MM.1S (cell line): ENCODE results near the gene ZCCHC24.

Source experiments
- DNase-seq: peaks from one replicate; pipeline ENCODE4 v3.0.0-alpha.2; 2015
- H2AFZ ChIP-seq: fragments of 300-600 bp; sonication (generic); 2 replicates; pipeline ENCODE4 v1.6.0; 2016; ENCODE audit warnings: antibody characterized with exemption, low read length
- H3F3A ChIP-seq: fragments of 300-600 bp; sonication (generic); 2 replicates; pipeline ENCODE4 v1.6.1; 2016; ENCODE audit warnings: mild to moderate bottlenecking, antibody characterized with exemption, low read length, moderate library complexity, mixed read lengths; ENCODE audit not compliant: insufficient read depth
- H3K27ac ChIP-seq: fragments of 300-600 bp; sonication (generic); 2 replicates; pipeline ENCODE4 v1.5.1; 2016; ENCODE audit warnings: mild to moderate bottlenecking, low read length
- H3K27me3 ChIP-seq: fragments of 300-600 bp; sonication (generic); replicated peaks from 2 replicates; pipeline ENCODE4 v1.6.0; 2016; ENCODE audit warnings: low read length; ENCODE audit not compliant: insufficient read depth
- H3K36me3 ChIP-seq: fragments of 300-600 bp; sonication (generic); replicated peaks from 2 replicates; pipeline ENCODE4 v1.6.1; 2016; ENCODE audit warnings: mild to moderate bottlenecking, low read length, mixed read lengths; ENCODE audit not compliant: insufficient read depth
- H3K4me1 ChIP-seq: fragments of 300-600 bp; sonication (generic); 2 replicates; pipeline ENCODE4 v1.6.1; 2016; ENCODE audit warnings: low read length, mixed read lengths
- H3K4me2 ChIP-seq: fragments of 300-600 bp; sonication (generic); 2 replicates; pipeline ENCODE4 v1.6.0; 2016; ENCODE audit warnings: low read depth, low read length
- H3K4me3 ChIP-seq: fragments of 300-600 bp; sonication (generic); 2 replicates; pipeline ENCODE4 v1.5.1; 2016; ENCODE audit warnings: low read length, mixed read lengths
- H3K79me2 ChIP-seq: fragments of 300-600 bp; sonication (generic); 2 replicates; pipeline ENCODE4 v1.6.1; 2016; ENCODE audit warnings: mixed run types, low read length, mixed read lengths
- H3K9ac ChIP-seq: fragments of 300-600 bp; sonication (generic); 2 replicates; pipeline ENCODE4 v1.6.1; 2016; ENCODE audit warnings: low read length, mixed read lengths
- H3K9me2 ChIP-seq: fragments of 300-600 bp; sonication (generic); replicated peaks from 2 replicates; pipeline ENCODE4 v1.6.1; 2016; ENCODE audit warnings: mild to moderate bottlenecking, low read length, mixed read lengths; ENCODE audit not compliant: insufficient read depth
- H3K9me3 ChIP-seq: fragments of 300-600 bp; sonication (generic); replicated peaks from 2 replicates; pipeline ENCODE4 v1.6.1; 2016; ENCODE audit warnings: mild to moderate bottlenecking, low read length, mixed read lengths; ENCODE audit not compliant: insufficient read depth
- H4K20me1 ChIP-seq: fragments of 300-600 bp; sonication (generic); 2 replicates; pipeline ENCODE4 v1.6.1; 2016; ENCODE audit warnings: mild to moderate bottlenecking, low read length, moderate library complexity, mixed read lengths; ENCODE audit not compliant: insufficient read depth
- EZH2 ChIP-seq: fragments of 300-600 bp; sonication (generic); optimal IDR thresholded peaks from 2 replicates; pipeline ENCODE3; 2017; ENCODE audit warnings: low read depth, mild to moderate bottlenecking, antibody characterized with exemption, low read length, mixed read lengths
- EZH2phosphoT487 ChIP-seq: fragments of 300-600 bp; sonication (generic); IDR thresholded peaks from 2 replicates; pipeline ENCODE4 v1.6.1; 2018; ENCODE audit warnings: antibody characterized with exemption, low read length
- TF ChIP-seq, protein P1 (sequence below): fragments of 300-600 bp; sonication (generic); IDR thresholded peaks from 2 replicates; pipeline ENCODE4 v1.5.1; 2016; ENCODE audit warnings: antibody characterized with exemption, low read length, mixed read lengths

Gene ZCCHC24

DNA sequence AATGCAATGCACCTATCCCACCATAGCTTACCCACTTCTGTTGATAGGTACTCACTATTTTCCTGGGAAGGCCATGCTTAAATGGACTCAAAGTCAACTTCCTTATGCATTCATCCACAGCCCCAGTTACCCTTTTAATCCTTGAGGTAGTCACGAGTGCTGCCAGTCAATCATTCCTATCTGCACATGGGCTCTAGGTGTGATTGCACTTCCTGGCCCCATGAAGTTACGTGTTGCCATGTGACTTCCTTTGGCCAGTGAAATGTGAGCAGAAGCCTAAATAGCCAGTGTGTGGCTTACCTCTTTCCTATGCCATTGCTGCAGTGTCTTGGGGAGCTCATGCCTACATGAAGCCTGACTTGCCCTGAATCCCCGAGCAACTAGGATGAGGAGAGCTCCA is 43.4 kb upstream of the ZCCHC24 start:
- Histone ChIP-seq H3K27me3 (no peaks in the 10 kb centered on the region), H3F3A (no peaks in the 10 kb centered on the region), H2AFZ (no peak overlapping the region), H3K9ac (no peak overlapping the region), H3K36me3 (no peaks in the 10 kb centered on the region), H3K4me1 (no peaks in the 10 kb centered on the region), H4K20me1 (no peaks in the 10 kb centered on the region), H3K4me3 (no peak overlapping the region), H3K27ac (no peak overlapping the region), H3K9me3 (no peaks in the 10 kb centered on the region), H3K4me2 (no peak overlapping the region), H3K79me2 (no peaks in the 10 kb centered on the region), H3K9me2 (no peaks in the 10 kb centered on the region)
- DNase-seq: no peak
- TF ChIP-seq EZH2 (no peak), EZH2phosphoT487 (no peak)
- TF ChIP-seq, protein P1, sequence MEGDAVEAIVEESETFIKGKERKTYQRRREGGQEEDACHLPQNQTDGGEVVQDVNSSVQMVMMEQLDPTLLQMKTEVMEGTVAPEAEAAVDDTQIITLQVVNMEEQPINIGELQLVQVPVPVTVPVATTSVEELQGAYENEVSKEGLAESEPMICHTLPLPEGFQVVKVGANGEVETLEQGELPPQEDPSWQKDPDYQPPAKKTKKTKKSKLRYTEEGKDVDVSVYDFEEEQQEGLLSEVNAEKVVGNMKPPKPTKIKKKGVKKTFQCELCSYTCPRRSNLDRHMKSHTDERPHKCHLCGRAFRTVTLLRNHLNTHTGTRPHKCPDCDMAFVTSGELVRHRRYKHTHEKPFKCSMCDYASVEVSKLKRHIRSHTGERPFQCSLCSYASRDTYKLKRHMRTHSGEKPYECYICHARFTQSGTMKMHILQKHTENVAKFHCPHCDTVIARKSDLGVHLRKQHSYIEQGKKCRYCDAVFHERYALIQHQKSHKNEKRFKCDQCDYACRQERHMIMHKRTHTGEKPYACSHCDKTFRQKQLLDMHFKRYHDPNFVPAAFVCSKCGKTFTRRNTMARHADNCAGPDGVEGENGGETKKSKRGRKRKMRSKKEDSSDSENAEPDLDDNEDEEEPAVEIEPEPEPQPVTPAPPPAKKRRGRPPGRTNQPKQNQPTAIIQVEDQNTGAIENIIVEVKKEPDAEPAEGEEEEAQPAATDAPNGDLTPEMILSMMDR: no peak

- Histone ChIP-seq H2AFZ (no peak overlapping the region), H3K4me2 (no peak overlapping the region), H3K4me1 (no peaks in the 10 kb centered on the region), H3F3A (no peaks in the 10 kb centered on the region), H3K79me2 (no peaks in the 10 kb centered on the region), H3K36me3 (no peaks in the 10 kb centered on the region), H3K4me3 (no peak overlapping the region), H4K20me1 (no peaks in the 10 kb centered on the region), H3K9me3 (no peaks in the 10 kb centered on the region), H3K9me2 (no peaks in the 10 kb centered on the region), H3K27me3 (no peaks in the 10 kb centered on the region), H3K27ac (no peak overlapping the region), H3K9ac (no peak overlapping the region)
- no peak for DNase-seq
- TF ChIP-seq EZH2phosphoT487: no peak
- TF ChIP-seq, protein P1: no peak
- no peak for TF ChIP-seq EZH2
These were observed 42.9 kb upstream of the ZCCHC24 start for GRCh38 chr10:79488336-79488735.

- TF ChIP-seq EZH2: no peak
- no peak for TF ChIP-seq EZH2phosphoT487
- TF ChIP-seq, protein P1: peak; percentile 84
- H3K27me3 ChIP-seq: no peaks in the 10 kb centered on the region
- no peak overlapping the region for H3K9ac ChIP-seq
- no peaks in the 10 kb centered on the region for H4K20me1 ChIP-seq
- peak; percentile 64 for DNase-seq
- no peaks in the 10 kb centered on the region for H3K9me3 ChIP-seq
- H3K9me2 ChIP-seq: no peaks in the 10 kb centered on the region
- no peak overlapping the region for H3K27ac ChIP-seq
- no peaks in the 10 kb centered on the region for H3K36me3 ChIP-seq
- H3K4me2 ChIP-seq: 0 out of 2 replicates have a peak overlapping the region, but pooled peaks have one; percentile 32
- H3F3A ChIP-seq: no peaks in the 10 kb centered on the region
- no peaks in the 10 kb centered on the region for H3K4me1 ChIP-seq
- no peaks in the 10 kb centered on the region for H3K79me2 ChIP-seq
- no peak overlapping the region for H2AFZ ChIP-seq
- no peak overlapping the region for H3K4me3 ChIP-seq
These were observed 42.1 kb upstream of the ZCCHC24 start for GRCh38 chr10:79487296-79488194.
